NCI-H226 (cell line): ENCODE results near the gene PCDHB16.
"Not testable (repeated sequence)": the region's sequence is repeated elsewhere in the genome, so short reads cannot be mapped to it uniquely, and the experiment has no call there.

Source experiments
- DNase-seq: peaks from one replicate; pipeline ENCODE4 v3.0.0-alpha.2; 2015

PCDHB16 gene

GRCh38 chr5:141182248-141182647, at the start of gene PCDHB16:
Gene PCDHB16 (plus strand): TSS chr5:141182387. CDS start chr5:141182560, 173 bp downstream.
- peak; percentile 28 for DNase-seq

- DNase-seq: peak; percentile 39
Observed at GRCh38 chr5:141135030-141135717, 47.0 kb upstream of the PCDHB16 start, which contains the start of gene PCDHB5. Gene PCDHB5 (plus strand): TSS chr5:141135206. CDS start chr5:141135435, 229 bp downstream.

GRCh38 chr5:141135718-141136266, 46.4 kb upstream of the PCDHB16 start:
- DNase-seq: no peak

- not testable (repeated sequence) for DNase-seq
Observed at GRCh38 chr5:141137346-141137745, 44.8 kb upstream of the PCDHB16 start.

- no peak for DNase-seq
Observed at GRCh38 chr5:141149812-141150211, 32.4 kb upstream of the PCDHB16 start, which contains the start of gene PCDHB6. Gene PCDHB6 (plus strand): TSS chr5:141150057. CDS start chr5:141150258, 201 bp downstream.

GRCh38 chr5:141150224-141150992, 31.8 kb upstream of the PCDHB16 start:
- peak; percentile 5 for DNase-seq

- DNase-seq: no peak
Observed at GRCh38 chr5:141150993-141151325, 31.2 kb upstream of the PCDHB16 start.

GRCh38 chr5:141151632-141152031, 30.6 kb upstream of the PCDHB16 start:
- not testable (repeated sequence) for DNase-seq

- DNase-seq: not testable (repeated sequence)
Observed at GRCh38 chr5:141152096-141152495, 30.1 kb upstream of the PCDHB16 start.

GRCh38 chr5:141155540-141156374, 26.4 kb upstream of the PCDHB16 start:
- peak; percentile 3 for DNase-seq

GRCh38 chr5:141157356-141157755, 24.8 kb upstream of the PCDHB16 start:
- not testable (repeated sequence) for DNase-seq

GRCh38 chr5:141157901-141158300, 24.3 kb upstream of the PCDHB16 start:
- not testable (repeated sequence) for DNase-seq

- DNase-seq: peak; percentile 15
Observed at GRCh38 chr5:141172381-141173204, 9.6 kb upstream of the PCDHB16 start, which contains the start of gene PCDHB7. Gene PCDHB7 (plus strand): TSS chr5:141172644. CDS start chr5:141172836, 192 bp downstream.

GRCh38 chr5:141174291-141175104, 7.7 kb upstream of the PCDHB16 start:
- DNase-seq: not testable (repeated sequence)

- no peak for DNase-seq
Observed at GRCh38 chr5:141175933-141176332, 6.3 kb upstream of the PCDHB16 start.

- DNase-seq: not testable (repeated sequence)
Observed at GRCh38 chr5:141177577-141178191, 4.5 kb upstream of the PCDHB16 start, which contains the start of gene PCDHB8. Gene PCDHB8 (plus strand): TSS chr5:141177790. CDS start chr5:141178035, 245 bp downstream.

- DNase-seq: not testable (repeated sequence)
Observed at GRCh38 chr5:141179371-141179770, 2.8 kb upstream of the PCDHB16 start.

GRCh38 chr5:141179876-141180275, 2.3 kb upstream of the PCDHB16 start:
- not testable (repeated sequence) for DNase-seq

- no peak for DNase-seq
Observed at GRCh38 chr5:141180313-141180712, 1.9 kb upstream of the PCDHB16 start.
